HG03354 (cell line): ENCODE results near the gene LGR6.

Experiments used
- ATAC-seq: cut with Tn5 transposase; IDR thresholded peaks from one replicate; pipeline ENCODE4 v1.9.1; 2021; ENCODE audit warnings: mild to moderate bottlenecking; ENCODE audit not compliant: unreplicated experiment, poor library complexity, severe bottlenecking

LGR6 gene

GRCh38 chr1:202213361-202214088 lies 19.9 kb downstream of the LGR6 start:
- ATAC-seq: no peak

GRCh38 chr1:202214089-202214843 lies 20.7 kb downstream of the LGR6 start:
- ATAC-seq: no peak

- no peak for ATAC-seq
Measured at GRCh38 chr1:202215472-202216130, 22.0 kb downstream of the LGR6 start.

GRCh38 chr1:202216691-202217090 lies 23.1 kb downstream of the LGR6 start:
- no peak for ATAC-seq

- ATAC-seq: no peak
Measured at GRCh38 chr1:202217516-202217915, 23.9 kb downstream of the LGR6 start.

GRCh38 chr1:202217951-202218350 lies 24.4 kb downstream of the LGR6 start:
- no peak for ATAC-seq

GRCh38 chr1:202220733-202221132 lies 27.1 kb downstream of the LGR6 start:
- ATAC-seq: no peak

- no peak for ATAC-seq
Measured at GRCh38 chr1:202221911-202222909, 28.6 kb downstream of the LGR6 start.

- ATAC-seq: no peak
Measured at GRCh38 chr1:202223121-202223860, 29.7 kb downstream of the LGR6 start.

GRCh38 chr1:202224453-202224852 lies 30.9 kb downstream of the LGR6 start:
- ATAC-seq: no peak

GRCh38 chr1:202225131-202225530 lies 31.5 kb downstream of the LGR6 start:
- ATAC-seq: no peak

GRCh38 chr1:202227053-202227672 lies 33.6 kb downstream of the LGR6 start:
- no peak for ATAC-seq

- ATAC-seq: no peak
Measured at GRCh38 chr1:202227997-202228401, 34.4 kb downstream of the LGR6 start.

- no peak for ATAC-seq
Measured at GRCh38 chr1:202228484-202229122, 35.0 kb downstream of the LGR6 start.

- no peak for ATAC-seq
Measured at GRCh38 chr1:202229376-202229775, 35.8 kb downstream of the LGR6 start.

GRCh38 chr1:202230061-202230938 lies 36.7 kb downstream of the LGR6 start:
- ATAC-seq: no peak
